GM12878 (cell line): ENCODE results near the gene PPIP5K2. TPM values are rescaled to one million over a fixed set of nuclear protein-coding genes. Genes with fewer than 3 reads are reported as not detected.

Experiments
- ATAC-seq: fragments of 200-7000 bp; cut with Tn5 transposase; 3 replicates; pipeline ENCODE4 v1.9.1; 2020; ENCODE audit warnings: mild to moderate bottlenecking, moderate library complexity
- BruUV-seq: library from RNA; stranded (reverse); fragments of 400-500 nt; replicated peaks from 2 replicates; lab custom pipeline; 2021; lab: Mats Ljungman, UMichigan
- CTCF ChIA-PET: fragments of 300-600 bp; sonication (Branson Sonifier 250); formaldehyde crosslinking; extraction: SDS; loops from one replicate; lab custom pipeline; 2021; ENCODE audit warnings: inconsistent platforms; lab: Yijun Ruan, JAX
- POLR2A ChIA-PET: fragments of 350-600 bp; formaldehyde crosslinking; extraction: SDS; loops from one replicate; lab custom pipeline; 2021; ENCODE audit warnings: inconsistent platforms; lab: Charles Lee
- RAD21 ChIA-PET: fragments of 300-600 bp; sonication (Branson Sonifier 250); formaldehyde crosslinking; loops from one replicate; lab custom pipeline; 2023; ENCODE audit warnings: antibody characterized with exemption; ENCODE audit not compliant: unreplicated experiment; lab: Charles Lee
- SMC1A ChIA-PET: fragments of 300-600 bp; sonication (Branson Sonifier 250); formaldehyde crosslinking; loops from one replicate; lab custom pipeline; 2023; ENCODE audit not compliant: unreplicated experiment, uncharacterized antibody; lab: Charles Lee
- DNase-seq: peaks from one replicate; pipeline ENCODE4 v3.0.0-alpha.2; 2011; ENCODE audit warnings: low read depth, low spot score
- FAIRE-seq: peaks from 3 replicates; lab custom pipeline; 2011; peaks lifted over from hg19 to GRCh38; lab: Jason Lieb, UNC
- H2AFZ ChIP-seq: 2 replicates; pipeline ENCODE4 v1.6.0; 2011; ENCODE audit warnings: low read depth, low read length, control low read depth; ENCODE audit not compliant: control insufficient read depth
- H3K27ac ChIP-seq: 2 replicates; pipeline ENCODE4 v1.5.1; 2011; ENCODE audit warnings: control low read depth; ENCODE audit not compliant: control insufficient read depth, insufficient read depth
- H3K27me3 ChIP-seq, 2 experiments: replicated peaks in 1 of 2; 2 replicates each; pipeline versions ENCODE4 v1.6.0 to v1.6.1; 2011; ENCODE audit warnings: low read length in 1 of 2; ENCODE audit not compliant: control insufficient read depth in 2 of 2, insufficient read depth in 2 of 2
- H3K36me3 ChIP-seq, 2 experiments: 2 replicates each; pipeline ENCODE4 v1.5.1; 2011; ENCODE audit warnings: low read length in 1 of 2; ENCODE audit not compliant: control insufficient read depth in 2 of 2, insufficient read depth in 2 of 2
- H3K4me1 ChIP-seq: 2 replicates; pipeline ENCODE4 v1.6.1; 2011; ENCODE audit warnings: mild to moderate bottlenecking, low read length, moderate library complexity, mixed read lengths; ENCODE audit not compliant: control insufficient read depth, insufficient read depth
- H3K4me2 ChIP-seq: 2 replicates; pipeline ENCODE4 v1.6.0; 2011; ENCODE audit warnings: control low read depth; ENCODE audit not compliant: control insufficient read depth, insufficient read depth
- H3K4me3 ChIP-seq: fragments of 200-600 bp; sonication (generic); 2 replicates; pipeline ENCODE4 v1.5.1; 2016
- H3K79me2 ChIP-seq: 2 replicates; pipeline ENCODE4 v1.6.0; 2011; ENCODE audit warnings: low read length; ENCODE audit not compliant: control insufficient read depth, insufficient read depth
- H3K9ac ChIP-seq: 2 replicates; pipeline ENCODE4 v1.8.0; 2011; ENCODE audit warnings: low read length, control low read depth, mixed read lengths; ENCODE audit not compliant: control insufficient read depth, insufficient read depth
- H3K9me3 ChIP-seq: replicated peaks from 3 replicates; pipeline ENCODE4 v1.5.1; 2011; ENCODE audit warnings: mild to moderate bottlenecking, low read length; ENCODE audit not compliant: control insufficient read depth, insufficient read depth
- H4K20me1 ChIP-seq: 2 replicates; pipeline ENCODE4 v1.6.0; 2011; ENCODE audit not compliant: control insufficient read depth, insufficient read depth
- EED ChIP-seq: sonication (generic); IDR thresholded peaks from 2 replicates; pipeline ENCODE4 v1.6.1; 2016; ENCODE audit warnings: antibody characterized with exemption, low read depth
- ELK1 ChIP-seq: IDR thresholded peaks from 2 replicates; pipeline ENCODE4 v1.6.1; 2012; ENCODE audit warnings: low read depth, low read length, improper control_type of control experiment
- HDAC6 ChIP-seq: fragments of 200-600 bp; sonication (generic); IDR thresholded peaks from one replicate; pipeline ENCODE4 v1.8.0; 2017; ENCODE audit warnings: antibody characterized with exemption; ENCODE audit not compliant: unreplicated experiment
- IKZF1 ChIP-seq: fragments of 450-650 bp; conservative IDR thresholded peaks from 2 replicates; pipeline ENCODE4 v1.6.1; 2017; ENCODE audit warnings: antibody characterized with exemption, mild to moderate bottlenecking
- KAT2A ChIP-seq: conservative IDR thresholded peaks from 2 replicates; pipeline ENCODE4 v1.6.1; 2011; ENCODE audit warnings: low read depth, low read length; ENCODE audit not compliant: control insufficient read depth
- MEF2B ChIP-seq: fragments of 450-650 bp; IDR thresholded peaks from 2 replicates; pipeline ENCODE4 v1.6.1; 2018; ENCODE audit warnings: mild to moderate bottlenecking, moderate library complexity; ENCODE audit not compliant: partially characterized antibody, poor library complexity, severe bottlenecking
- POLR2AphosphoS2 ChIP-seq: IDR thresholded peaks from 2 replicates; pipeline ENCODE4 v1.6.1; 2011; ENCODE audit warnings: low read depth, mild to moderate bottlenecking, low read length, improper control_type of control experiment, moderate library complexity
- RAD21 ChIP-seq: IDR thresholded peaks from 2 replicates; pipeline ENCODE4 v1.6.1; 2011; ENCODE audit warnings: mild to moderate bottlenecking, low read depth, low read length, moderate library complexity; ENCODE audit not compliant: insufficient read depth
- RCOR1 ChIP-seq: conservative IDR thresholded peaks from 2 replicates; pipeline ENCODE4 v1.6.1; 2012; ENCODE audit warnings: low read depth, low read length, improper control_type of control experiment
- TBL1XR1 ChIP-seq: IDR thresholded peaks from 2 replicates; pipeline ENCODE4 v1.6.1; 2012; ENCODE audit warnings: low read depth, low read length, improper control_type of control experiment
- TCF3 ChIP-seq: IDR thresholded peaks from 2 replicates; pipeline ENCODE4 v1.6.1; 2012; ENCODE audit warnings: low read depth, mild to moderate bottlenecking, low read length, borderline replicate concordance; ENCODE audit not compliant: insufficient read depth
- ZNF274 ChIP-seq: IDR thresholded peaks from one replicate; pipeline ENCODE4 v1.8.0; 2011; ENCODE audit not compliant: insufficient read length, insufficient read depth
- ZNF622 ChIP-seq: fragments of 450-650 bp; IDR thresholded peaks from 2 replicates; pipeline ENCODE4 v1.6.1; 2017; ENCODE audit warnings: mild to moderate bottlenecking, inconsistent platforms
- ZSCAN29 ChIP-seq: fragments of 450-650 bp; IDR thresholded peaks from 2 replicates; pipeline ENCODE4 v1.6.1; 2017; ENCODE audit warnings: mild to moderate bottlenecking, moderate library complexity
- WGBS: methylation state at CpG from one replicate; pipeline ENCODE4 v1.1.6; 2016; ENCODE audit warnings: low lambda C conversion rate; ENCODE audit not compliant: insufficient replicate concordance, insufficient coverage; ENCODE audit errors: missing lambda C conversion rate; 5-methylcytosine and 5-hydroxymethylcytosine counted together
- in situ Hi-C: fragments of 300-500 bp; cut with MboI; formaldehyde crosslinking; loops from 9 replicates; pipeline ENCODE4 v1.14.3; 2018; ENCODE audit warnings: mixed read lengths
- intact Hi-C: fragments of 100-400 bp; cut with micrococcal nuclease; formaldehyde crosslinking; loops from one replicate; pipeline ENCODE4 v1.14.2; 2022; ENCODE audit not compliant: unreplicated experiment
- polyA plus RNA-seq, 11 experiments: library from polyadenylated mRNA; depleted of rRNA in 4 of 11; unstranded in 6 of 11; stranded (reverse) in 5 of 11; fragments of >200 nt; fragmentation: Nextera tagmentation in 4 of 11; fragmentation: Illumina TruSeq in 1 of 11; extraction: Ambion mirVana in 4 of 11; extraction: Trizol in 1 of 11; gene quantifications; 1 replicate in 1 of 11; 2 replicates in 10 of 11; pipeline versions ENCODE4 v1.2.1 to v1.2.3, GENCODE V29; 2011 to 2016; ENCODE audit warnings: inconsistent platforms in 2 of 11, missing spikeins in 2 of 11, low read depth in 1 of 11
- total RNA-seq, 4 experiments: library from RNA; depleted of rRNA in 3 of 4; stranded (reverse); fragments of >200 nt in 3 of 4; fragmentation: Illumina TruSeq in 1 of 4; extraction: Trizol in 1 of 4; gene quantifications; 2 replicates each; pipeline versions ENCODE4 v1.2.1 to v1.2.3, GENCODE V29; 2013 to 2021

PPIP5K2 gene
- total and polyA plus RNA-seq, 10 of the 15 experiments (the other 5 are each of a cell fraction or from before 2014, with no cell fraction given), result 27.7 to 87.3 (median 58.6) TPM

GRCh38 chr5:103133231-103133630 is 13.1 kb downstream of the PPIP5K2 start:
- Histone ChIP-seq H3K4me3 (no peak overlapping the region), H4K20me1 (no peaks in the 10 kb centered on the region), H3K79me2 (no peaks in the 10 kb centered on the region; the same call in 1 of the 2 replicates), H3K27ac (no peak overlapping the region), H3K36me3 (peaks cover 0 to 4% of the 10 kb centered on the region in 2 experiments; a peak in 1 of 4 replicates), H2AFZ (no peak overlapping the region), H3K4me2 (no peak overlapping the region), H3K9ac (no peak overlapping the region), H3K27me3 (no peaks in the 10 kb centered on the region), H3K4me1 (no peaks in the 10 kb centered on the region), H3K9me3 (no peaks in the 10 kb centered on the region)
- intact Hi-C loops, result loop anchor here (10.0 kb wide), 2 partner anchors 198 to 342 kb away; no protein-coding TSS in a partner anchor
- FAIRE-seq (no peak), ATAC-seq (no peak), DNase-seq (no peak)
- RAD21 ChIA-PET, result interaction anchor here (0.7 kb wide), 1 partner anchor 385 kb away, joined by 3 read pairs; no protein-coding TSS in a partner anchor
- POLR2A ChIA-PET, result no interaction called here
- TF ChIP-seq MEF2B, result no peak
- no peak for TF ChIP-seq TBL1XR1
- no peak for TF ChIP-seq ZNF622
- no peak for TF ChIP-seq ZSCAN29
- TF ChIP-seq RCOR1, result no peak
- no peak for TF ChIP-seq IKZF1
- no peak for TF ChIP-seq ZNF274
- no peak for TF ChIP-seq HDAC6
- TF ChIP-seq EED, result no peak
- TF ChIP-seq TCF3, result no peak
- no peak for TF ChIP-seq POLR2AphosphoS2
- no peak for TF ChIP-seq RAD21
- no peak for TF ChIP-seq KAT2A
- no peak for TF ChIP-seq ELK1
- CTCF ChIA-PET, result interaction anchor here (1.1 to 3.1 kb wide), 2 partner anchors 13 to 452 kb away, joined by 4 to 9 read pairs; partner anchors contain the start of genes GIN1 and PPIP5K2
- whole genome bisulfite sequencing, result 75% methylated on average over 2 of the region's 2 CpGs
- in situ Hi-C loops, result loop anchor here (5.0 to 10.0 kb wide), 3 partner anchors 348 to 548 kb away; no protein-coding TSS in a partner anchor
- no TSS peak for BruUV-seq
- SMC1A ChIA-PET, result interaction anchor here (1.1 to 2.4 kb wide), 5 partner anchors 13 to 452 kb away, joined by 3 to 12 read pairs (median 4); partner anchors contain the start of genes GIN1 and PPIP5K2
